Liver (tissue), 3 donors: ENCODE data around the gene SEMA5A.

Source experiments
- ATF3 ChIP-seq: IDR thresholded peaks from 2 replicates; pipeline ENCODE4 v1.6.1; 2016; ENCODE audit warnings: antibody characterized with exemption
- CTCF ChIP-seq: fragments of 150-350 bp; IDR thresholded peaks from 2 replicates; pipeline ENCODE4 v1.5.1; 2017; ENCODE audit warnings: improper control_type of control experiment, low read depth, low read length; ENCODE audit not compliant: missing input control
- EGR1 ChIP-seq, 2 donors: IDR thresholded peaks; 2 replicates each; pipeline ENCODE4 v1.6.1; 2016 to 2018; ENCODE audit warnings: antibody characterized with exemption in 2 of 2, low read depth in 2 of 2
- FOXA1 ChIP-seq: IDR thresholded peaks from 2 replicates; pipeline ENCODE4 v1.6.1; 2016; ENCODE audit warnings: antibody characterized with exemption
- FOXA2 ChIP-seq: IDR thresholded peaks from 2 replicates; pipeline ENCODE4 v1.6.1; 2016; ENCODE audit warnings: antibody characterized with exemption
- GABPA ChIP-seq, 2 donors: IDR thresholded peaks in 1 of 2; conservative IDR thresholded peaks in 1 of 2; 2 replicates each; pipeline ENCODE4 v1.6.1; 2016; ENCODE audit warnings: antibody characterized with exemption in 2 of 2, mild to moderate bottlenecking in 1 of 2, moderate library complexity in 1 of 2
- HNF4G ChIP-seq: IDR thresholded peaks from 2 replicates; pipeline ENCODE4 v1.6.1; 2016; ENCODE audit warnings: antibody characterized with exemption
- MAX ChIP-seq: IDR thresholded peaks from 2 replicates; pipeline ENCODE4 v1.6.1; 2016; ENCODE audit warnings: antibody characterized with exemption
- RAD21 ChIP-seq, 2 donors: IDR thresholded peaks; 2 replicates each; pipeline ENCODE4 v1.6.1; 2016; ENCODE audit warnings: antibody characterized with exemption in 2 of 2, mild to moderate bottlenecking in 2 of 2
- REST ChIP-seq: IDR thresholded peaks from 2 replicates; pipeline ENCODE4 v1.6.1; 2016; ENCODE audit warnings: antibody characterized with exemption, mild to moderate bottlenecking
- TAF1 ChIP-seq: conservative IDR thresholded peaks from 2 replicates; pipeline ENCODE4 v1.6.1; 2016; ENCODE audit warnings: antibody characterized with exemption, mild to moderate bottlenecking
- YY1 ChIP-seq: IDR thresholded peaks from 2 replicates; pipeline ENCODE4 v1.6.1; 2016; ENCODE audit warnings: antibody characterized with exemption, mild to moderate bottlenecking
- donor health status: healthy.
- donor health status: healthy.

GRCh38 chr5:9423571-9423970, 122.3 kb downstream of the SEMA5A start:
- no peak for TF ChIP-seq CTCF
- no peak for TF ChIP-seq YY1
- no peak for TF ChIP-seq GABPA (IDR thresholded peaks at IDR 0.05 in 1 of 2, conservative IDR thresholded peaks at IDR 0.05 in 1 of 2)
- TF ChIP-seq TAF1: no peak
- no peak for TF ChIP-seq ATF3
- no peak for TF ChIP-seq RAD21 (IDR thresholded peaks at IDR 0.05)
- TF ChIP-seq FOXA1: no peak
- no peak for TF ChIP-seq REST
- TF ChIP-seq EGR1 (IDR thresholded peaks at IDR 0.05; ENCODE audit: low read depth in 2 of 2): no peak
- TF ChIP-seq MAX: no peak
- TF ChIP-seq HNF4G: no peak
- no peak for TF ChIP-seq FOXA2
